ENCODE results near the gene PANK2.

DNA sequence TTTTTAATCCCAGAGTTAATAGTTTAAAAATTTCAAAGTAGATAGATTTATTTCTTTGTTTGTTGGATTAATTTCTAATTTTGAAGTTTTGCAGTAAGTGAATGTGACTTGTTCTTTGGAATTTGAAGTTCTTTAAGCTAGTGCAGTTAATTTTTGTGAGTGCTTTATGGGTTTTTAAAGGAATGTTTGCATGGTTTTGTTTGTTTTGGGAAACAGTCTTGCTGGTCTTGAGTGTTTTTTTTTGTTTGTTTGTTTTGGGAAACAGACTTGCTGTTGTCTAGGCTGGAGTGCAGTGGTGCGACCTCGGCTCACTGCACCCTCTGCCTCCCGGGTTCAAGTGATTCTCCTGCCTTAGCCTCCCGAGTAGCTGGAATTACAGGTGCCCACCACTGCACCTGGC lies 9.5 kb downstream of the PANK2 start:
- TF ChIP-seq POLR2AphosphoS5 (IDR thresholded peaks at IDR 0.05) = no peak
- TF ChIP-seq, protein P1, sequence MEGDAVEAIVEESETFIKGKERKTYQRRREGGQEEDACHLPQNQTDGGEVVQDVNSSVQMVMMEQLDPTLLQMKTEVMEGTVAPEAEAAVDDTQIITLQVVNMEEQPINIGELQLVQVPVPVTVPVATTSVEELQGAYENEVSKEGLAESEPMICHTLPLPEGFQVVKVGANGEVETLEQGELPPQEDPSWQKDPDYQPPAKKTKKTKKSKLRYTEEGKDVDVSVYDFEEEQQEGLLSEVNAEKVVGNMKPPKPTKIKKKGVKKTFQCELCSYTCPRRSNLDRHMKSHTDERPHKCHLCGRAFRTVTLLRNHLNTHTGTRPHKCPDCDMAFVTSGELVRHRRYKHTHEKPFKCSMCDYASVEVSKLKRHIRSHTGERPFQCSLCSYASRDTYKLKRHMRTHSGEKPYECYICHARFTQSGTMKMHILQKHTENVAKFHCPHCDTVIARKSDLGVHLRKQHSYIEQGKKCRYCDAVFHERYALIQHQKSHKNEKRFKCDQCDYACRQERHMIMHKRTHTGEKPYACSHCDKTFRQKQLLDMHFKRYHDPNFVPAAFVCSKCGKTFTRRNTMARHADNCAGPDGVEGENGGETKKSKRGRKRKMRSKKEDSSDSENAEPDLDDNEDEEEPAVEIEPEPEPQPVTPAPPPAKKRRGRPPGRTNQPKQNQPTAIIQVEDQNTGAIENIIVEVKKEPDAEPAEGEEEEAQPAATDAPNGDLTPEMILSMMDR (IDR thresholded peaks at IDR 0.05) = no peak

Measured in suprapubic skin (tissue), 3 donors.